Panc1 (cell line): Measurements from ENCODE around the gene EPHB2.

Experiments
- POLR2AphosphoS5 ChIP-seq: IDR thresholded peaks from 2 replicates; pipeline ENCODE4 v1.6.1; 2012; ENCODE audit warnings: mild to moderate bottlenecking, low read depth, low read length, moderate library complexity
- TF ChIP-seq, protein P1 (sequence below), 2 experiments: IDR thresholded peaks; 2 replicates each; pipeline ENCODE4 v1.6.1; 2011 to 2012; ENCODE audit warnings: low read depth in 2 of 2, control low read depth in 1 of 2, low read length in 1 of 2, mild to moderate bottlenecking in 1 of 2, moderate library complexity in 1 of 2; ENCODE audit not compliant: insufficient read depth in 1 of 2

DNA sequence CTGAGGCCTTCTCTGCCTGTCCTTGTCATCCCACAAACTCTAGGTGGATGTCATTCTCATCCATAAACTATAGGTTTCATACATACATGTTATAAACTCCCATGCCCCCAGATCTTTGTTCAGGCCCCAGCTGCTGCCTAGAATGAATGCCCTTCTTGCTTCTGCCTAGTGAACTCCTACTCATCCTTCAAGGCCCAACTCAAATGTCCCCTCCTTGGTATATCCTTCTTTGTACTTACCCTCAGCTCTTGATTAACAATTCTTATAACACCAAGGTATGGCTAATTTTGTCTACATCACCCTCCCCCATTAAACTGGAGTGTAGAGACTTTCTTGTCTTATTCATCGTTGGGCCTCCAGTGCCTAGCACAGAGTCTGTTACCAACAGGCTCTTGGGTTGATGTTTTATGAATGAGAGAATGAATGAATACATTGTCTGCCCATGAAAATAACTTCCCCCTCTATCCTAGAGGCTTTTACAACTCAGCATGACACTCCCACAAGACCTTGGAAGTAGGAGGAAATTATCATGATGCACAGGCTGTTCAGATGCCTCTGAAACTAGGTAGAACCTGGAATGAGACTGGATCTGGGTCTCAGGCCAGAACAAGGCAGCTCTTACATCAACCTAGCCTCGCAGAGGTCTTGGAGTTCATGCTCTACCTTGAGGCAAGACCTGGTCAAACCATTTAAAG is 26.9 kb downstream of the EPHB2 start:
- no peak for TF ChIP-seq POLR2AphosphoS5
- TF ChIP-seq, protein P1, sequence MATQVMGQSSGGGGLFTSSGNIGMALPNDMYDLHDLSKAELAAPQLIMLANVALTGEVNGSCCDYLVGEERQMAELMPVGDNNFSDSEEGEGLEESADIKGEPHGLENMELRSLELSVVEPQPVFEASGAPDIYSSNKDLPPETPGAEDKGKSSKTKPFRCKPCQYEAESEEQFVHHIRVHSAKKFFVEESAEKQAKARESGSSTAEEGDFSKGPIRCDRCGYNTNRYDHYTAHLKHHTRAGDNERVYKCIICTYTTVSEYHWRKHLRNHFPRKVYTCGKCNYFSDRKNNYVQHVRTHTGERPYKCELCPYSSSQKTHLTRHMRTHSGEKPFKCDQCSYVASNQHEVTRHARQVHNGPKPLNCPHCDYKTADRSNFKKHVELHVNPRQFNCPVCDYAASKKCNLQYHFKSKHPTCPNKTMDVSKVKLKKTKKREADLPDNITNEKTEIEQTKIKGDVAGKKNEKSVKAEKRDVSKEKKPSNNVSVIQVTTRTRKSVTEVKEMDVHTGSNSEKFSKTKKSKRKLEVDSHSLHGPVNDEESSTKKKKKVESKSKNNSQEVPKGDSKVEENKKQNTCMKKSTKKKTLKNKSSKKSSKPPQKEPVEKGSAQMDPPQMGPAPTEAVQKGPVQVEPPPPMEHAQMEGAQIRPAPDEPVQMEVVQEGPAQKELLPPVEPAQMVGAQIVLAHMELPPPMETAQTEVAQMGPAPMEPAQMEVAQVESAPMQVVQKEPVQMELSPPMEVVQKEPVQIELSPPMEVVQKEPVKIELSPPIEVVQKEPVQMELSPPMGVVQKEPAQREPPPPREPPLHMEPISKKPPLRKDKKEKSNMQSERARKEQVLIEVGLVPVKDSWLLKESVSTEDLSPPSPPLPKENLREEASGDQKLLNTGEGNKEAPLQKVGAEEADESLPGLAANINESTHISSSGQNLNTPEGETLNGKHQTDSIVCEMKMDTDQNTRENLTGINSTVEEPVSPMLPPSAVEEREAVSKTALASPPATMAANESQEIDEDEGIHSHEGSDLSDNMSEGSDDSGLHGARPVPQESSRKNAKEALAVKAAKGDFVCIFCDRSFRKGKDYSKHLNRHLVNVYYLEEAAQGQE (IDR thresholded peaks at IDR 0.05; ENCODE audit: insufficient read depth in 1 of 2, low read depth in 2 of 2, low read length in 1 of 2) = no peak
